ENCODE results near the gene OR6A2.

DNA sequence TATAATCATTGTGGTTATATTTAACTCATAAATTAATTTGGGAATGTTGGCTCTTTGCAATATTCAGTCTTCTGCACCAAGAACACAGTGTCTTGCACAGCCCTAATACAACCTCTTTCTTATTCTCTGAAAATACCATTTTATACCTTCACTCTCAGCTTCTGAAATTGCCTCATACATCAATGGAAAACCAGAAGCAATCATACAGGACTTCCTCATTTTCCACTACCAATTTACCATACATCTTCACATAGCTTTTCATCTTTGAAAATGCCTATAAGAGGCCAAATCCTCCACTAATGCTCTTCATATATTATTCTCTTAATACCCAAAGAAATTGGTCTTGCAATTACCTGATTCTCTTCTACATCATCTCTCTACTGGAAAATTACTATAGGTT, 21.0 kb downstream of the OR6A2 start:
- TF ChIP-seq, protein P1, sequence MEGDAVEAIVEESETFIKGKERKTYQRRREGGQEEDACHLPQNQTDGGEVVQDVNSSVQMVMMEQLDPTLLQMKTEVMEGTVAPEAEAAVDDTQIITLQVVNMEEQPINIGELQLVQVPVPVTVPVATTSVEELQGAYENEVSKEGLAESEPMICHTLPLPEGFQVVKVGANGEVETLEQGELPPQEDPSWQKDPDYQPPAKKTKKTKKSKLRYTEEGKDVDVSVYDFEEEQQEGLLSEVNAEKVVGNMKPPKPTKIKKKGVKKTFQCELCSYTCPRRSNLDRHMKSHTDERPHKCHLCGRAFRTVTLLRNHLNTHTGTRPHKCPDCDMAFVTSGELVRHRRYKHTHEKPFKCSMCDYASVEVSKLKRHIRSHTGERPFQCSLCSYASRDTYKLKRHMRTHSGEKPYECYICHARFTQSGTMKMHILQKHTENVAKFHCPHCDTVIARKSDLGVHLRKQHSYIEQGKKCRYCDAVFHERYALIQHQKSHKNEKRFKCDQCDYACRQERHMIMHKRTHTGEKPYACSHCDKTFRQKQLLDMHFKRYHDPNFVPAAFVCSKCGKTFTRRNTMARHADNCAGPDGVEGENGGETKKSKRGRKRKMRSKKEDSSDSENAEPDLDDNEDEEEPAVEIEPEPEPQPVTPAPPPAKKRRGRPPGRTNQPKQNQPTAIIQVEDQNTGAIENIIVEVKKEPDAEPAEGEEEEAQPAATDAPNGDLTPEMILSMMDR (IDR thresholded peaks at IDR 0.05; ENCODE audit: low read length) = no peak
- TF ChIP-seq EZH2 (IDR thresholded peaks at IDR 0.05; ENCODE audit: borderline replicate concordance, low read length) = no peak
